OCI-LY3 (cell line): ENCODE data around the gene HES2.

Source experiments
- CTCF ChIP-seq: fragments of 200-600, 300-600 bp; sonication (generic); IDR thresholded peaks from 2 replicates; pipeline ENCODE4 v1.5.1; 2014; ENCODE audit warnings: antibody characterized with exemption, low read length, low read depth
- EZH2phosphoT487 ChIP-seq: fragments of 200-600 bp; shearing (Covaris generic); IDR thresholded peaks from 2 replicates; pipeline ENCODE4 v1.6.1; 2018; ENCODE audit warnings: antibody characterized with exemption, mixed run types, low read depth

DNA sequence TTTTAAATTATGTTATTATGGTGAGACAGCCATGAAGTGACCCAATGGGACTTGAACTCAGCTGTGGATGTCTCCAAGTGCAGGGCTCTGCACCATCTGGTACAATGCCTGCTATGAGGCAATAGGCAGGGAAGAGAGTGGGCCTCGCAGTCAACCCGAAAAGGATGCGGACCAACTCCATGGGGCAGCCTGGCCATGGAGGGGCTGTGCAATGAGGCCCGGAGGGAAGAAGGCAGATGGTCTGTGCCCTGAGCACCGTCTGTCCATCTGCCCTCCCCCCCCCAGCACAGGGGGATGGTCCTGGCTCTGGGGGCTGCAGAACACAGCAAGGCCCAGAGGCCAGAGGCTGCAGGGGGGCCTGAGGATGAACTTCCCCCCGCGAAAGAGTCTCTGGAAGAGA, 21.9 kb upstream of the HES2 start:
- TF ChIP-seq CTCF, result no peak
- no peak for TF ChIP-seq EZH2phosphoT487
